ENCODE results near the gene NRP2. TPM values are rescaled to one million over a fixed set of nuclear protein-coding genes. Genes with fewer than 3 reads are reported as not detected.

The NRP2 gene
- total RNA-seq, 6 donors from 2014 or later, result 61.4 to 99.4 (median 71.8) TPM

DNA sequence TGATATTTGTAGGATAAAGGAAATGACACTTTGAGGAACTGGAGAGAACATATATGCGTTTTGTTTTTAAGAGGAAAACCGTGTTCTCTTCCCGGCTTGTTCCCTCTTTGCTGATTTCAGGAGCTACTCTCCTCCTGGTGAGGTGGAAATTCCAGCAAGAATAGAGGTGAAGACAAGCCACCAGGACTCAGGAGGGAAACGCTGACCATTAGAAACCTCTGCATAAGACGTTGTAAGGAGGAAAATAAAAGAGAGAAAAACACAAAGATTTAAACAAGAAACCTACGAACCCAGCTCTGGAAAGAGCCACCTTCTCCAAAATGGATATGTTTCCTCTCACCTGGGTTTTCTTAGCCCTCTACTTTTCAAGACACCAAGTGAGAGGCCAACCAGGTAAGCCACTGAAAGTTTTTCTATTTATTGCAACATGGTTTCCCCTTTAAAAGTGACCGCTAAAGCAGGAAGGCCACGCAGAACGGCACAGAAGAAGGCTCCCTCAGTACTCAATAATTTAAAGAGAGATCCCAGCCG lies 735 bp downstream of the NRP2 start:
- H3K27ac ChIP-seq, result peak overlapping the region; percentile 83 to 90 (median 85)
- H3K27me3 ChIP-seq, result peaks cover 0 to 2% (median 0%) of the 10 kb centered on the region in 4 donors
- DNase-seq (no peak), ATAC-seq (ENCODE audit: low FRiP score in 2 of 2) (no peak)
- peaks cover 24 to 69% (median 40%) of the 10 kb centered on the region in 4 donors for H3K4me1 ChIP-seq
- no peaks in the 10 kb centered on the region for H3K36me3 ChIP-seq
- 8 to 12% methylated on average over 10 of the region's 10 CpGs for WGBS, 2 donors
- no peaks in the 10 kb centered on the region for H3K9me3 ChIP-seq
- TF ChIP-seq EP300 (IDR thresholded peaks at IDR 0.05), result no peak
- TF ChIP-seq, protein P1, sequence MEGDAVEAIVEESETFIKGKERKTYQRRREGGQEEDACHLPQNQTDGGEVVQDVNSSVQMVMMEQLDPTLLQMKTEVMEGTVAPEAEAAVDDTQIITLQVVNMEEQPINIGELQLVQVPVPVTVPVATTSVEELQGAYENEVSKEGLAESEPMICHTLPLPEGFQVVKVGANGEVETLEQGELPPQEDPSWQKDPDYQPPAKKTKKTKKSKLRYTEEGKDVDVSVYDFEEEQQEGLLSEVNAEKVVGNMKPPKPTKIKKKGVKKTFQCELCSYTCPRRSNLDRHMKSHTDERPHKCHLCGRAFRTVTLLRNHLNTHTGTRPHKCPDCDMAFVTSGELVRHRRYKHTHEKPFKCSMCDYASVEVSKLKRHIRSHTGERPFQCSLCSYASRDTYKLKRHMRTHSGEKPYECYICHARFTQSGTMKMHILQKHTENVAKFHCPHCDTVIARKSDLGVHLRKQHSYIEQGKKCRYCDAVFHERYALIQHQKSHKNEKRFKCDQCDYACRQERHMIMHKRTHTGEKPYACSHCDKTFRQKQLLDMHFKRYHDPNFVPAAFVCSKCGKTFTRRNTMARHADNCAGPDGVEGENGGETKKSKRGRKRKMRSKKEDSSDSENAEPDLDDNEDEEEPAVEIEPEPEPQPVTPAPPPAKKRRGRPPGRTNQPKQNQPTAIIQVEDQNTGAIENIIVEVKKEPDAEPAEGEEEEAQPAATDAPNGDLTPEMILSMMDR (IDR thresholded peaks at IDR 0.05), result no peak
- H3K4me3 ChIP-seq, result peak overlapping the region; percentile 61 to 85 (median 71)

DNA sequence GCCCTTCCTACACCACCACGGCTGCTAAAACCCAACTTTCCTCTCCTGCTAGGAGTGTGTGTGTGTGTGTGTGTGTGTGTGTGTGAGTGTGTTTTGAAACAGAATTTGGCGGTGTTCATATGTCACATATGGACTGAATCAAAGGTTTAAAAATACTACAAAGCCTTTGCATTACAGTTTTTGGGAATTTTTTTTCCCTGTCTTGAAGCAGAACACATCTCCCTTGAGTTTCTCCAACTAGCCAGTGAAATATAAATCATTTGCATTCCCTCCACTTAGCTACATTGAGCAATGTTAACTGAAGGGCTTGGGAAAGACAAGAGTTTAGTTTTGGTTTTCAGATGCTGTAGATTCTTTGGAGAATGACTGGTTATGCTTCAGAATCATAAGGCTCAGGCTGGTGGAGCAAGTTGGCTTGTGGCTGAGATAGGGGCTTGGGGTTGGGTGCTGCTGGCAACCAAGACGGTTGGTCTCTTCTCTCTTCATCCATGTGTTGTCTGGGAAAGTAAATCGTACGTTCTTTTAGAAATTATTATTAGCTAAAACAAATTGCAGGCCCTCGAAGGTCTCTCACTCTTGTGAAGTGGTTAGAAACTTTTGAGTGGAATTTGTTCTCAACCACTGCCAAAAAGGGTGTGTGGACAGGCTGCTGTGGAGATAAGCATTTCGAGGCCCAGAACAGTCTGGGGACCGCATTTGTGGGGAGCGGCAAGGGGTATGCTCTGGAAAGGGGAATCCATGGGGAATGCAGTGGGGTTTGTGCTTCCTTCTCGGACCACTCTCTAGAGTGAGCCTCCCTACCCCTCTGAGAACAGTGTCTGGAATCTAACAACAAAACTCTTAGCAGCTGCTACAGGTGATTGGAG lies 1.4 kb downstream of the NRP2 start:
- Histone ChIP-seq H3K4me1 (peaks cover 27 to 75% (median 47%) of the 10 kb centered on the region in 4 donors), H3K27me3 (peaks cover 0 to 2% (median 0%) of the 10 kb centered on the region in 4 donors), H3K9me3 (no peaks in the 10 kb centered on the region), H3K27ac (peak overlapping the region; percentile 83 to 90 (median 85)), H3K36me3 (no peaks in the 10 kb centered on the region), H3K4me3 (peak overlapping the region; percentile 3 to 71 (median 66))
- DNase-seq, result no peak
- ATAC-seq (ENCODE audit: low FRiP score in 2 of 2), result peak in 1 of 2 donors; percentile 27
- no peak for TF ChIP-seq EP300 (IDR thresholded peaks at IDR 0.05)
- TF ChIP-seq POLR2A (IDR thresholded peaks at IDR 0.05), result peak in 1 of 4 donors; percentile 34
- TF ChIP-seq POLR2AphosphoS5 (IDR thresholded peaks at IDR 0.05), result peak in 1 of 2 donors; percentile 32
- 36 to 44% methylated on average over 10 of the region's 10 CpGs for WGBS, 2 donors

DNA sequence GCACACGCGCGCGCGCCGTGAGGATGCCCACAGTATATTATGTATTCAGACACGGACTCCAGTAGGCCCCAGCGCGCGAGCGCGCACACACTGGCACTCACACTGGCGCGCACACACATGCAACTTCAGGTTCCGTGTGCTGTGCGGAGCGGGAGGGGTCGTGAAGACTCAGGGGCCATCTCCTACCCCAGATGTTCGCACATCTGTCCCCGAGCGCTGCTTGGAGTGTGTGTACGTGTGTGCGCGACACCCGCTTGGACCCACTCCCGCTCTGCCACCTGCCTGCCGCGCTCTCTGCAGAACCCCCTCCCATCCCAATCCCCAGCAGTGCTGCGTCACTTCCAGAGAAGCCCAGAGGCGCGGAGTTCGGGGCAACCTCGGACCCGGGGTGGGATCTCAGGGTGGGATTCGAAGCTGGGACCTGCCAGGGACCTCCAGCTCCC lies 2.6 kb downstream of the NRP2 start:
- ATAC-seq (ENCODE audit: low FRiP score in 2 of 2) (peak in 1 of 2 donors; percentile 47), DNase-seq (peak; percentile 51 to 89)
- H3K36me3 ChIP-seq, result no peaks in the 10 kb centered on the region
- H3K27me3 ChIP-seq, result peaks cover 0 to 2% (median 0%) of the 10 kb centered on the region in 4 donors
- 5 to 20% methylated on average over 19 to 21 of the region's 35 CpGs for whole genome bisulfite sequencing, 2 donors
- TF ChIP-seq, protein P1 (IDR thresholded peaks at IDR 0.05), result no peak
- TF ChIP-seq POLR2A (IDR thresholded peaks at IDR 0.05), result no peak
- TF ChIP-seq POLR2AphosphoS5 (IDR thresholded peaks at IDR 0.05), result no peak
- TF ChIP-seq EP300 (IDR thresholded peaks at IDR 0.05), result no peak
- peaks cover 27 to 78% (median 48%) of the 10 kb centered on the region in 4 donors for H3K4me1 ChIP-seq
- H3K4me3 ChIP-seq, result peak overlapping the region; percentile 51 to 71 (median 66)
- H3K27ac ChIP-seq, result peak overlapping the region; percentile 83 to 90 (median 85)
- H3K9me3 ChIP-seq, result no peaks in the 10 kb centered on the region

DNA sequence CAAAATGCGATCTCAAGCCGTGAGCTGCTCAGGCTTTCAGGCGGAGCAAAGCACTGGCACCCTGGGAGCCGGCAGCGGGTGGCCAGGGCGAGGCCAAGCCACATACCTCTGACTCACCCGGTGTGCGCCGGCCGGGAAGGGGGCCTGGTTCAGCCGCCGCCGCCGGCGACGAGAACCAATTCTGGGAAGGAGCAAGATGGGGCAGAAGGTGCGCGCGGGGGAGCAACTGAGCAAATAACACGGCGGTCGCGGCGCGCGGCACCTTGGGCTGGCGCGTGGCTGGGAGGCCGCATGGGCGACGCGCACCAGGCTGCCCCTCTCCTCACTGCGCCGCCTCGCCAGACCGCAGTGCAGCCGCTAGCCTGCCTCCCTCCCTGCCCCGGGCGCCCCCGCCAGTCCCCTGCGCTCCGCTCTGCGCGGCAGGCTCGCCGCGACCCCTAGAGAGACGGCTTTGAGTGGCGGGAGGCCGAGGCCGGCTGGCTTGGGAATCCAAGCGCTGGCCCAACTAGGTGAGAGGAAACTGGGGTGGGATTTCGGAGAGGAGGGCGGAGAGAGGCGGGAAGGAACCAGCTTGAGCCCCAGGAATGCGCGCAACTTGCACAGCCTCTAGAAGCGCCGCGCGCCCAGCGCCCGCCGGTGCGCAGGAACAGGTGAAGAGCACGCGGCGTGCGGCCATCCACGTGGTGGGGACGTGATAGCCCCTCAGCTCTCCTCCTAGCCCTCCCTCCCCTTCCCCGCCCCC lies 3.2 kb downstream of the NRP2 start:
- ATAC-seq (ENCODE audit: low FRiP score in 2 of 2) (peak; percentile 56 to 67), DNase-seq (peak; percentile 62 to 89)
- Histone ChIP-seq H3K9me3 (no peaks in the 10 kb centered on the region), H3K27me3 (peaks cover 0 to 2% (median 0%) of the 10 kb centered on the region in 4 donors), H3K27ac (peak overlapping the region; percentile 83 to 90 (median 85)), H3K4me3 (peak overlapping the region; percentile 51 to 71 (median 66)), H3K36me3 (no peaks in the 10 kb centered on the region), H3K4me1 (peaks cover 22 to 72% (median 45%) of the 10 kb centered on the region in 4 donors)
- 0 to 1% methylated on average over 12 to 58 of the region's 72 CpGs for WGBS, 2 donors
- TF ChIP-seq EP300 (IDR thresholded peaks at IDR 0.05), result no peak
- peak in 1 of 2 donors; percentile 36 for TF ChIP-seq POLR2AphosphoS5 (IDR thresholded peaks at IDR 0.05)
- peak in 2 of 4 donors; percentile 30 to 45 for TF ChIP-seq POLR2A (IDR thresholded peaks at IDR 0.05)
- TF ChIP-seq, protein P1 (IDR thresholded peaks at IDR 0.05), result peak in 1 of 6 experiments; percentile 9

Data from upper lobe of left lung (tissue), 6 donors.